ENCODE measurements around the gene RBM10. TPM values are rescaled to one million over a fixed set of nuclear protein-coding genes. Genes with fewer than 3 reads are reported as not detected.
A peak's percentile ranks its signal among the peaks of the same experiment; 100 is the strongest.

RBM10 gene
- total RNA-seq, 1 donor from 2014 or later: 64.6 TPM

DNA sequence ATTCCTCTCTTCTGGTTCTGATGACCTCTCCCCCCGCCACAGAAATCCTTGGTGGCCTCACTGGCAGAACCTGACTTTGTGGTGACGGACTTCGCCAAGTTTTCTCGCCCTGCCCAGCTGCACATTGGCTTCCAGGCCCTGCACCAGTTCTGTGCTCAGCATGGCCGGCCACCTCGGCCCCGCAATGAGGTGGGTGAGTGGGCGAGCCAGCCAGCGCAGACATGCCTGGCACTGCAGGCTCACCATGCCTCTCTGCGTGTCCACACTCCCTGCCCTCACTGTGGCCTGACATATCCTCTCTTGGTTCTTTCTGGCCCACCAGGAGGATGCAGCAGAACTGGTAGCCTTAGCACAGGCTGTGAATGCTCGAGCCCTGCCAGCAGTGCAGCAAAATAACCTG lies 57.3 kb downstream of the RBM10 start:
- H3K27ac Mint-ChIP-seq: no peak overlapping the region
- H3K4me1 Mint-ChIP-seq: peaks cover 4% of the 10 kb centered on the region
- DNase-seq: no peak
- intact Hi-C loops (cut with micrococcal nuclease): no loop called here
- peaks cover 71% of the 10 kb centered on the region for H3K36me3 Mint-ChIP-seq (ENCODE audit: low read depth)
- H3K27me3 Mint-ChIP-seq: no peaks in the 10 kb centered on the region
- no peaks in the 10 kb centered on the region for H3K9me3 Mint-ChIP-seq
- no peak overlapping the region for H3K4me3 Mint-ChIP-seq

DNA sequence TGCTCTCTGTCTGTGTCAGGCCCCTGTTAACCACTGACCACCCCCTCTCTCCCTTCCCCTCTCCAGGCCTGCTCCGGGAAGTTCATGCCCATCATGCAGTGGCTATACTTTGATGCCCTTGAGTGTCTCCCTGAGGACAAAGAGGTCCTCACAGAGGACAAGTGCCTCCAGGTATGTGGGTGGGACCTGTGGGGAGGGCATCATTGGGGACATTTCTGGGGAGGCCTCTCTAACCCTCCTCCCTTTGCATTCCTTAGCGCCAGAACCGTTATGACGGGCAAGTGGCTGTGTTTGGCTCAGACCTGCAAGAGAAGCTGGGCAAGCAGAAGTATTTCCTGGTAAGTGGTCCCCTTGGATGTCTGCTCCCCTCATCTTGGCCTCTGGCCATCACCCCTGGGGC lies 57.9 kb downstream of the RBM10 start:
- H3K36me3 Mint-ChIP-seq (ENCODE audit: low read depth): peaks cover 70% of the 10 kb centered on the region

DNA sequence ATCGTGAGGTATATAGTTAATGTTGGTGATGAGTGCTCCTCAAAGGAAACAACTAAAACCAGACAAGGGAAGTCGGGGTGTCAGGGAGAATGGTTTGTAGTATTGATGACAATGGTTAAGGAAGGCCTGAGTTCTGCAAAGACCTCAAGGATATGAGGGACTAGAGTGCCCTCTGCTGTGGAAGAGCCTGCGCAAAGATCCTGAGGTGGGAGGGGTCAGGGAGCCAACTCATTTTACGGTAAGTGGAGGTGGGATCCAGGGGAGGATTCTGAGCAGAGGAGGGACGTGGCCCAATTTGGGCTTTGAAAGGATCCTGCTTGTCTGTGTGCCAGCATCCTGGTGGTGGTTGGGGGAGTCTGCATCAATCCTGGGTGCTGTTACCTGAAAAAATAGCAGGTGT lies 59.9 kb downstream of the RBM10 start:
- Mint-ChIP-seq H3K4me1 (peaks cover 4% of the 10 kb centered on the region), H3K9me3 (no peaks in the 10 kb centered on the region), H3K27ac (no peak overlapping the region), H3K27me3 (no peaks in the 10 kb centered on the region), H3K36me3 (ENCODE audit: low read depth) (peaks cover 63% of the 10 kb centered on the region), H3K4me3 (no peak overlapping the region)
- intact Hi-C loops (cut with micrococcal nuclease): no loop called here
- DNase-seq: no peak

More for the DNA sequence above, 57.9 kb downstream of the RBM10 start:
- no peak overlapping the region for H3K4me3 Mint-ChIP-seq
- no peaks in the 10 kb centered on the region for H3K27me3 Mint-ChIP-seq
- intact Hi-C loops (cut with micrococcal nuclease): no loop called here
- DNase-seq: no peak
- peaks cover 4% of the 10 kb centered on the region for H3K4me1 Mint-ChIP-seq
- no peak overlapping the region for H3K27ac Mint-ChIP-seq
- H3K9me3 Mint-ChIP-seq: no peaks in the 10 kb centered on the region

DNA sequence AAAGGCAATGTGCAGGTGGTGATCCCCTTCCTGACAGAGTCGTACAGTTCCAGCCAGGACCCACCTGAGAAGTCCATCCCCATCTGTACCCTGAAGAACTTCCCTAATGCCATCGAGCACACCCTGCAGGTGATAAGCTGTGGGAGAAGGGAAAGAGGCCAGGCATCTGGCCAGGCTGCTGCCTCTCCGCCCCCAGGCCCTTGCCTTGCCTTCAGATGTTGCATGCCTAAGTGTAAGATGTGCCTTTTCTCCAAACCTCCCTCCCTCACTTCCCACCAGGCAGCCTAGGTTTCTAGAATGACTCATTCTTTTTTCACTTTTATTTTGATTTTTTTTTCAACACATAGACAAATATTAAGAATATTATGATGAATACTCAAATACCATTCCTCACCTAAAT lies 61.3 kb downstream of the RBM10 start:
- peaks cover 52% of the 10 kb centered on the region for H3K36me3 Mint-ChIP-seq (ENCODE audit: low read depth)
- no peaks in the 10 kb centered on the region for H3K9me3 Mint-ChIP-seq
- no peak for DNase-seq
- peaks cover 4% of the 10 kb centered on the region for H3K4me1 Mint-ChIP-seq
- peak overlapping the region; percentile 48 for H3K27ac Mint-ChIP-seq
- no peak overlapping the region for H3K4me3 Mint-ChIP-seq
- intact Hi-C loops (cut with micrococcal nuclease): no loop called here
- H3K27me3 Mint-ChIP-seq: no peaks in the 10 kb centered on the region

GRCh38 chrX:47208108-47208507 lies 63.1 kb downstream of the RBM10 start:
- Mint-ChIP-seq H3K9me3 (no peaks in the 10 kb centered on the region), H3K36me3 (ENCODE audit: low read depth) (peaks cover 57% of the 10 kb centered on the region), H3K4me3 (no peak overlapping the region), H3K4me1 (peaks cover 4% of the 10 kb centered on the region), H3K27me3 (no peaks in the 10 kb centered on the region), H3K27ac (no peak overlapping the region)
- intact Hi-C loops (cut with micrococcal nuclease): no loop called here
- no peak for DNase-seq

GRCh38 chrX:47209508-47210238 lies 64.7 kb downstream of the RBM10 start:
- DNase-seq: no peak
- Mint-ChIP-seq H3K27ac (no peak overlapping the region), H3K4me3 (no peak overlapping the region), H3K9me3 (no peaks in the 10 kb centered on the region), H3K4me1 (peaks cover 5% of the 10 kb centered on the region), H3K27me3 (no peaks in the 10 kb centered on the region), H3K36me3 (ENCODE audit: low read depth) (peaks cover 57% of the 10 kb centered on the region)
- intact Hi-C loops (cut with micrococcal nuclease): no loop called here

- intact Hi-C loops (cut with micrococcal nuclease): no loop called here
- Mint-ChIP-seq H3K36me3 (ENCODE audit: low read depth) (peaks cover 62% of the 10 kb centered on the region), H3K9me3 (no peaks in the 10 kb centered on the region), H3K4me1 (peaks cover 2% of the 10 kb centered on the region), H3K27me3 (no peaks in the 10 kb centered on the region), H3K27ac (no peak overlapping the region), H3K4me3 (no peak overlapping the region)
- no peak for DNase-seq
Observed at GRCh38 chrX:47210661-47211425, 65.8 kb downstream of the RBM10 start.

GRCh38 chrX:47212381-47213293 lies 67.6 kb downstream of the RBM10 start:
- Mint-ChIP-seq H3K27ac (peak overlapping the region; percentile 37), H3K9me3 (no peaks in the 10 kb centered on the region), H3K4me3 (no peak overlapping the region), H3K4me1 (peaks cover 16% of the 10 kb centered on the region), H3K27me3 (no peaks in the 10 kb centered on the region), H3K36me3 (ENCODE audit: low read depth) (peaks cover 60% of the 10 kb centered on the region)
- intact Hi-C loops (cut with micrococcal nuclease): no loop called here
- no peak for DNase-seq

GRCh38 chrX:47214435-47215077 lies 69.5 kb downstream of the RBM10 start:
- H3K4me1 Mint-ChIP-seq: peaks cover 20% of the 10 kb centered on the region
- no peaks in the 10 kb centered on the region for H3K27me3 Mint-ChIP-seq
- peaks cover 58% of the 10 kb centered on the region for H3K36me3 Mint-ChIP-seq (ENCODE audit: low read depth)
- DNase-seq: no peak
- no peaks in the 10 kb centered on the region for H3K9me3 Mint-ChIP-seq
- intact Hi-C loops (cut with micrococcal nuclease): loop anchor here (5.0 kb wide), 3 partner anchors 168 to 1703 kb away; partner anchors contain the start of genes ELK1 and PIM2
- H3K4me3 Mint-ChIP-seq: no peak overlapping the region
- H3K27ac Mint-ChIP-seq: peak overlapping the region; percentile 15

DNA sequence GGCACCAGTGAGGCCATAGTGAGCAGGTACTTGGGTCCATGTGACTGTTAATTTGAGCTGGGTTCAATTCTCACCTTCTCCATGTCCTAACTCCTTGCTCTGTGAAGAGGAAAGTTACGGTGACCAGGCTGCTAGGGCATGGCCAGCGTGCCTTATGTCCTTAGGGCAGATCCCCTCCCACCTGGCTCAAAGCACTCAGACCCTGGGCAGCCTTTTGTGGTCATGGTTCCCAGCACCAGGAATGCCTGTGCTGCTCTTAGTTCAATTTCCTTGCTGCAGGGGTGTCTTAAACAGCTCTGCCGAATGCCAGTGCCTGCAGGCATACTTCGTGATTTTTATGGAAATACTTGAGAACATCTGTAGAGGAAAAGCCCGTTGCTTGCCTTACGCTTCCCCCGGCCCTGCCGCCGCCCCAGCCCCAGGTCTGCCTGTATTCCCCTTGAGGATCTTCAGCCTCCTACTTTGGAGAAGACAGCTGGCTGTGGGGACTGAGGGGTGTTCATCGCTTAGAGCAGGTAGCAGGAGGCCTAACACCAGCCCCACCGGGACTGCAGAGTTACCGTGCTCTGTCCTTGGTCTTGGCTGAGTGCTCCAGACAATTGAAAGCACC lies 70.4 kb downstream of the RBM10 start:
- Mint-ChIP-seq H3K27me3 (no peaks in the 10 kb centered on the region), H3K27ac (no peak overlapping the region), H3K4me3 (no peak overlapping the region), H3K4me1 (peaks cover 29% of the 10 kb centered on the region), H3K9me3 (no peaks in the 10 kb centered on the region), H3K36me3 (ENCODE audit: low read depth) (peaks cover 56% of the 10 kb centered on the region)
- no peak for DNase-seq
- intact Hi-C loops (cut with micrococcal nuclease): loop anchor here (5.0 kb wide), 3 partner anchors 167 to 1702 kb away; partner anchors contain the start of genes ELK1 and PIM2

DNA sequence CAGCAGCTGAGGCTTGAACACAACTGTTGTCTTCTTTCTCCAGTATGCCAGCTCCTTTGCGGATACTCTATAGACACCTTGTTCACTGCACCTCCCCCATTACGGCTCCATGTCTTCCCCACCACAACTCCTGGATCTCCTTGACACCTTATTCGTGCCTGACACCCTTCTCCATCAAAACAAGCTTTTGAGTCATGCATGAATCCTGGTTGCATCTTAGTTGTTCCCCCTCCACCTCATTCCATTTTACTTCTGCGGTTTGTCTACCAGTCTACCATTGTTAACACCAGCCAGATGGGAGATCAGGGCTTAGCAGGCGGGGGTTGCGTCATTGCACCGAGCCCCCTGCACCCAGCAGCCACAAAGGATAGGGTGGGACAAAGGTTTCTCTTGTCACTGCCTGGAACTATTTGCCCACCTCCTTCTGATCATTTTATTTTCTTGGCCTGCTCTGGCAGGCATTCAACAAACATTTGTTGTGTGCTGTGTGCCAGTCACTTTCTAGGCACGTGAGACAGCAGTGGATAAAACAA lies 71.4 kb downstream of the RBM10 start:
- no peak for DNase-seq
- peaks cover 58% of the 10 kb centered on the region for H3K36me3 Mint-ChIP-seq (ENCODE audit: low read depth)
- peak overlapping the region; percentile 92 for H3K4me3 Mint-ChIP-seq
- H3K4me1 Mint-ChIP-seq: peaks cover 35% of the 10 kb centered on the region
- no peaks in the 10 kb centered on the region for H3K9me3 Mint-ChIP-seq
- H3K27me3 Mint-ChIP-seq: no peaks in the 10 kb centered on the region
- H3K27ac Mint-ChIP-seq: peak overlapping the region; percentile 99
- intact Hi-C loops (cut with micrococcal nuclease): loop anchor here (5.0 kb wide), 3 partner anchors 166 to 1701 kb away; partner anchors contain the start of genes ELK1 and PIM2

- Mint-ChIP-seq H3K9me3 (no peaks in the 10 kb centered on the region), H3K27me3 (no peaks in the 10 kb centered on the region), H3K27ac (peak overlapping the region; percentile 99), H3K4me3 (peak overlapping the region; percentile 92), H3K36me3 (ENCODE audit: low read depth) (peaks cover 53% of the 10 kb centered on the region), H3K4me1 (peaks cover 37% of the 10 kb centered on the region)
- intact Hi-C loops (cut with micrococcal nuclease): loop anchor here (1.0 to 5.0 kb wide), 5 partner anchors 24 to 1700 kb away; partner anchors contain the start of genes ELK1, PIM2 and UBA1
- no peak for DNase-seq
Observed at GRCh38 chrX:47217121-47217851, 72.3 kb downstream of the RBM10 start.

Data from activated CD4-positive, alpha-beta T cell treated with anti-CD3 and anti-CD28 coated beads, Interleukin-2, amount 10 ng/mL, durations not matched to agents 24 days and 14 days (primary cell).